Gastroesophageal sphincter (tissue), 3 donors: ENCODE measurements around the gene CKAP2.
"Not testable (repeated sequence)": the region's sequence is repeated elsewhere in the genome, so short reads cannot be mapped to it uniquely, and the experiment has no call there.

Source experiments
- EP300 ChIP-seq: sonication (generic); formaldehyde crosslinking; IDR thresholded peaks from one replicate; pipeline ENCODE4 v1.6.1; 2017; ENCODE audit warnings: antibody characterized with exemption, mild to moderate bottlenecking
- POLR2A ChIP-seq, 2 donors: fragments of 450-650 bp; IDR thresholded peaks; one replicate each; pipeline ENCODE4 v1.6.1; 2017; ENCODE audit warnings: antibody characterized with exemption in 2 of 2, mild to moderate bottlenecking in 2 of 2, moderate library complexity in 1 of 2
- POLR2AphosphoS5 ChIP-seq: sonication (generic); formaldehyde crosslinking; IDR thresholded peaks from one replicate; pipeline ENCODE4 v1.6.1; 2017; ENCODE audit warnings: antibody characterized with exemption
- TF ChIP-seq, protein P1 (sequence below), 4 experiments: fragments of 200-600 bp in 2 of 4; fragments of 450-650 bp in 2 of 4; sonication (generic) in 1 of 4; IDR thresholded peaks; one replicate each; pipeline ENCODE4 v1.5.1; 2017 to 2019; ENCODE audit warnings: antibody characterized with exemption in 4 of 4, mild to moderate bottlenecking in 2 of 4, moderate library complexity in 2 of 4

DNA sequence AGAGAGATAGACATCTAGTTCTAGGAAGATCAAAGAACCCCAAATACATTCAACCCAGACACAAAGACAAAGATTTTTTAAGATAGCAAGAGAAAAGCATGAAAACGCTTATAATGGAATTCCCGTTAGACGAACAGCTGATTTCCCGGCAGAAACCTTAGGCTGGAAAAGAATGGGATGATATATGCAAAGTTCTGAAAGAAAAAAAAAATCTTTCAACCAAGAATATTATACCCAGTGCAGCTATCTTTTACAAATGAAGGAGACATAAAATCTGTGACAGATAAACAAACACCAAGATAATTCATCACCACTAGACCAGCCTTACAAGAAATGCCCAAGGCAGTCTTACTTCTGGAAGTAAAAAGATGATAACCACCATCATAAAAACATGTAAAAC is 56.3 kb downstream of the CKAP2 start:
- not testable (repeated sequence) for TF ChIP-seq POLR2A (IDR thresholded peaks at IDR 0.05); EP300; POLR2AphosphoS5
- TF ChIP-seq, protein P1, sequence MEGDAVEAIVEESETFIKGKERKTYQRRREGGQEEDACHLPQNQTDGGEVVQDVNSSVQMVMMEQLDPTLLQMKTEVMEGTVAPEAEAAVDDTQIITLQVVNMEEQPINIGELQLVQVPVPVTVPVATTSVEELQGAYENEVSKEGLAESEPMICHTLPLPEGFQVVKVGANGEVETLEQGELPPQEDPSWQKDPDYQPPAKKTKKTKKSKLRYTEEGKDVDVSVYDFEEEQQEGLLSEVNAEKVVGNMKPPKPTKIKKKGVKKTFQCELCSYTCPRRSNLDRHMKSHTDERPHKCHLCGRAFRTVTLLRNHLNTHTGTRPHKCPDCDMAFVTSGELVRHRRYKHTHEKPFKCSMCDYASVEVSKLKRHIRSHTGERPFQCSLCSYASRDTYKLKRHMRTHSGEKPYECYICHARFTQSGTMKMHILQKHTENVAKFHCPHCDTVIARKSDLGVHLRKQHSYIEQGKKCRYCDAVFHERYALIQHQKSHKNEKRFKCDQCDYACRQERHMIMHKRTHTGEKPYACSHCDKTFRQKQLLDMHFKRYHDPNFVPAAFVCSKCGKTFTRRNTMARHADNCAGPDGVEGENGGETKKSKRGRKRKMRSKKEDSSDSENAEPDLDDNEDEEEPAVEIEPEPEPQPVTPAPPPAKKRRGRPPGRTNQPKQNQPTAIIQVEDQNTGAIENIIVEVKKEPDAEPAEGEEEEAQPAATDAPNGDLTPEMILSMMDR (IDR thresholded peaks at IDR 0.05), result not testable (repeated sequence)
